H1 (cell line): ENCODE data around the gene MYMX. TPM values are rescaled to one million over a fixed set of nuclear protein-coding genes. Genes with fewer than 3 reads are reported as not detected.

ENCODE experiments used
- CTCF ChIA-PET: fragments of 300-600 bp; sonication (Branson Sonifier 250); formaldehyde crosslinking; loops from one replicate; lab custom pipeline; 2021; ENCODE audit not compliant: partially characterized antibody; lab: Charles Lee
- POLR2A ChIA-PET: fragments of 300-600 bp; sonication (Branson Sonifier 250); formaldehyde crosslinking; loops from one replicate; lab custom pipeline; 2021; ENCODE audit warnings: inconsistent platforms; ENCODE audit not compliant: partially characterized antibody; lab: Charles Lee
- DNase-seq, 2 experiments: peaks; one replicate each; pipeline versions ENCODE4 v3.0.0 to v3.0.0-alpha.2; 2010 to 2022; ENCODE audit warnings: low spot score in 2 of 2, low read depth in 1 of 2, mixed read lengths in 1 of 2
- FAIRE-seq: peaks from 2 replicates; lab custom pipeline; 2011; peaks lifted over from hg19 to GRCh38; lab: Jason Lieb, UNC
- H2AFZ ChIP-seq: 2 replicates; pipeline ENCODE4 v1.8.1; 2012; ENCODE audit warnings: low read length, inconsistent platforms
- H2AK5ac ChIP-seq: 2 replicates; pipeline ENCODE4 v1.6.1; 2013; ENCODE audit warnings: low read depth, low read length
- H2BK120ac ChIP-seq: replicated peaks from 2 replicates; pipeline ENCODE3; 2013; ENCODE audit warnings: low read depth, low read length, inconsistent platforms
- H2BK12ac ChIP-seq: 2 replicates; pipeline ENCODE4 v1.6.1; 2013; ENCODE audit warnings: low read depth, low read length
- H2BK15ac ChIP-seq: 2 replicates; pipeline ENCODE4 v1.6.1; 2013; ENCODE audit warnings: low read length
- H2BK20ac ChIP-seq: 2 replicates; pipeline ENCODE4 v1.6.1; 2013; ENCODE audit warnings: low read length
- H2BK5ac ChIP-seq: 2 replicates; pipeline ENCODE4 v1.6.1; 2013; ENCODE audit warnings: low read depth, low read length
- H3K14ac ChIP-seq: 2 replicates; pipeline ENCODE4 v1.6.1; 2013; ENCODE audit warnings: inconsistent platforms; ENCODE audit not compliant: insufficient read length
- H3K18ac ChIP-seq: 2 replicates; pipeline ENCODE4 v1.6.1; 2013; ENCODE audit warnings: low read length; ENCODE audit errors: extremely low read depth
- H3K23ac ChIP-seq: 2 replicates; pipeline ENCODE4 v1.6.1; 2013; ENCODE audit warnings: inconsistent platforms; ENCODE audit not compliant: insufficient read length
- H3K23me2 ChIP-seq: 2 replicates; pipeline ENCODE4 v1.6.1; 2013; ENCODE audit warnings: low read depth, low read length
- H3K27ac ChIP-seq: 2 replicates; pipeline ENCODE4 v1.6.1; 2011; ENCODE audit warnings: low read depth, low read length, inconsistent platforms
- H3K27me3 ChIP-seq, 4 experiments: replicated peaks in 1 of 4; 1 replicate in 1 of 4; 2 replicates in 3 of 4; pipeline versions ENCODE4 v1.6.1 to v1.8.1; 2011 to 2013; ENCODE audit warnings: low read length in 3 of 4, mild to moderate bottlenecking in 3 of 4, inconsistent platforms in 2 of 4, mixed read lengths in 2 of 4, moderate library complexity in 1 of 4; ENCODE audit not compliant: control insufficient read depth in 3 of 4, insufficient read depth in 3 of 4; ENCODE audit errors: extremely low read depth in 1 of 4
- H3K36me3 ChIP-seq, 4 experiments: 2 replicates each; pipeline versions ENCODE4 v1.6.1 to v1.8.1; 2011 to 2013; ENCODE audit warnings: mild to moderate bottlenecking in 4 of 4, low read length in 3 of 4, moderate library complexity in 2 of 4, control low read depth in 1 of 4, inconsistent platforms in 1 of 4; ENCODE audit not compliant: insufficient read depth in 4 of 4, control insufficient read depth in 2 of 4
- H3K4ac ChIP-seq: replicated peaks from 2 replicates; pipeline ENCODE3; 2013; ENCODE audit warnings: low read length, low read depth, mixed read lengths, inconsistent platforms; ENCODE audit not compliant: insufficient read length
- H3K4me1 ChIP-seq, 4 experiments: replicated peaks in 1 of 4; 1 replicate in 1 of 4; 2 replicates in 3 of 4; pipeline versions ENCODE4 v1.6.1 to v1.8.1; 2011 to 2013; ENCODE audit warnings: low read length in 3 of 4, inconsistent platforms in 2 of 4, mixed read lengths in 1 of 4; ENCODE audit not compliant: insufficient read depth in 4 of 4, control insufficient read depth in 3 of 4
- H3K4me2 ChIP-seq, 2 experiments: 2 replicates each; pipeline versions ENCODE4 v1.6.1 to v1.8.1; 2011 to 2013; ENCODE audit warnings: low read depth in 2 of 2, low read length in 2 of 2, control low read depth in 1 of 2, inconsistent platforms in 1 of 2, mild to moderate bottlenecking in 1 of 2; ENCODE audit not compliant: insufficient read depth in 1 of 2
- H3K4me3 ChIP-seq, 4 experiments: fragments of 200-600, 300-600 bp in 1 of 4; sonication (generic), shearing (Covaris generic), sonication (Bioruptor Twin) in 1 of 4; 2 replicates each; pipeline versions ENCODE4 v1.5.1 to v1.8.1; 2011 to 2016; ENCODE audit warnings: low read length in 4 of 4, low read depth in 3 of 4, control low read depth in 2 of 4, inconsistent platforms in 2 of 4, mild to moderate bottlenecking in 2 of 4, mixed read lengths in 1 of 4, moderate library complexity in 1 of 4; ENCODE audit not compliant: insufficient read depth in 2 of 4; ENCODE audit errors: extremely low read depth in 1 of 4
- H3K56ac ChIP-seq: replicated peaks from 2 replicates; pipeline ENCODE3; 2013; ENCODE audit warnings: low read depth, mild to moderate bottlenecking, mixed read lengths, low read length, inconsistent platforms; ENCODE audit not compliant: insufficient read length
- H3K79me1 ChIP-seq: 2 replicates; pipeline ENCODE4 v1.6.1; 2013; ENCODE audit warnings: low read depth, low read length, control low read depth
- H3K79me2 ChIP-seq, 2 experiments: 2 replicates each; pipeline versions ENCODE4 v1.6.1 to v1.8.1; 2012 to 2013; ENCODE audit warnings: low read length in 2 of 2, mild to moderate bottlenecking in 2 of 2, inconsistent platforms in 1 of 2; ENCODE audit not compliant: insufficient read depth in 2 of 2, control insufficient read depth in 1 of 2
- H3K9ac ChIP-seq, 4 experiments: replicated peaks in 1 of 4; 1 replicate in 1 of 4; 2 replicates in 3 of 4; pipeline versions ENCODE4 v1.6.1 to v1.8.1; 2011 to 2013; ENCODE audit warnings: low read depth in 3 of 4, low read length in 3 of 4, control low read depth in 2 of 4, mild to moderate bottlenecking in 2 of 4, moderate library complexity in 2 of 4, inconsistent platforms in 1 of 4; ENCODE audit errors: extremely low read depth in 1 of 4
- H3K9me3 ChIP-seq, 2 experiments: 2 replicates each; pipeline versions ENCODE4 v1.6.1 to v1.8.1; 2012 to 2013; ENCODE audit warnings: mild to moderate bottlenecking in 2 of 2, moderate library complexity in 2 of 2, control low read depth in 1 of 2, inconsistent platforms in 1 of 2, low read depth in 1 of 2, low read length in 1 of 2, mixed read lengths in 1 of 2; ENCODE audit not compliant: insufficient read depth in 2 of 2
- H4K20me1 ChIP-seq, 2 experiments: replicated peaks in 1 of 2; 2 replicates each; pipeline versions ENCODE3 to v1.8.1; 2011 to 2013; ENCODE audit warnings: inconsistent platforms in 2 of 2, low read length in 2 of 2, mild to moderate bottlenecking in 1 of 2; ENCODE audit not compliant: insufficient read depth in 2 of 2, control insufficient read depth in 1 of 2
- H4K5ac ChIP-seq: 2 replicates; pipeline ENCODE4 v1.6.1; 2013; ENCODE audit warnings: low read length, low read depth, mixed read lengths, inconsistent platforms; ENCODE audit not compliant: insufficient read length
- H4K8ac ChIP-seq: 2 replicates; pipeline ENCODE4 v1.8.0; 2013; ENCODE audit warnings: mild to moderate bottlenecking, moderate library complexity, low read length, inconsistent platforms; ENCODE audit not compliant: insufficient read depth; ENCODE audit errors: extremely low read depth
- H4K91ac ChIP-seq: replicated peaks from 2 replicates; pipeline ENCODE3; 2013; ENCODE audit warnings: low read length, mixed read lengths, inconsistent platforms; ENCODE audit not compliant: insufficient read length
- CEBPB ChIP-seq: IDR thresholded peaks from 2 replicates; pipeline ENCODE4 v1.6.1; 2012; ENCODE audit warnings: low read depth, low read length
- EP300 ChIP-seq, 2 experiments: IDR thresholded peaks; 1 replicate in 1 of 2; 2 replicates in 1 of 2; pipeline ENCODE4 v1.6.1; 2011 to 2012; ENCODE audit warnings: low read depth in 2 of 2, low read length in 2 of 2, mild to moderate bottlenecking in 2 of 2, borderline replicate concordance in 1 of 2, inconsistent platforms in 1 of 2, moderate library complexity in 1 of 2
- FOSL1 ChIP-seq: IDR thresholded peaks from 2 replicates; pipeline ENCODE4 v1.6.1; 2011; ENCODE audit warnings: mild to moderate bottlenecking, low read depth, low read length, moderate library complexity; ENCODE audit not compliant: insufficient read depth
- GABPA ChIP-seq: IDR thresholded peaks from 2 replicates; pipeline ENCODE4 v1.6.1; 2011; ENCODE audit warnings: mild to moderate bottlenecking, low read length, moderate library complexity, borderline replicate concordance; ENCODE audit not compliant: insufficient read depth
- HDAC2 ChIP-seq, 2 experiments: fragments of 300-600 bp in 1 of 2; sonication (generic) in 1 of 2; IDR thresholded peaks; 2 replicates each; pipeline ENCODE4 v1.6.1; 2011 to 2012; ENCODE audit warnings: low read depth in 2 of 2, low read length in 2 of 2, mild to moderate bottlenecking in 2 of 2, moderate library complexity in 2 of 2, borderline replicate concordance in 1 of 2, inconsistent platforms in 1 of 2
- POLR2A ChIP-seq, 2 experiments: IDR thresholded peaks; 1 replicate in 1 of 2; 2 replicates in 1 of 2; pipeline ENCODE4 v1.6.1; 2011; ENCODE audit warnings: low read depth in 2 of 2, low read length in 2 of 2, mild to moderate bottlenecking in 2 of 2; ENCODE audit errors: control extremely low read depth in 1 of 2
- SIN3A ChIP-seq, 2 experiments: IDR thresholded peaks in 1 of 2; conservative IDR thresholded peaks in 1 of 2; 2 replicates each; pipeline ENCODE4 v1.6.1; 2011 to 2012; ENCODE audit warnings: low read length in 2 of 2, improper control_type of control experiment in 1 of 2, low read depth in 1 of 2, mild to moderate bottlenecking in 1 of 2
- SP1 ChIP-seq: IDR thresholded peaks from 2 replicates; pipeline ENCODE4 v1.6.1; 2011; ENCODE audit warnings: low read depth, low read length
- SP2 ChIP-seq: IDR thresholded peaks from 2 replicates; pipeline ENCODE4 v1.6.1; 2012; ENCODE audit warnings: mild to moderate bottlenecking, low read length, inconsistent platforms
- TAF7 ChIP-seq: optimal IDR thresholded peaks from 2 replicates; pipeline ENCODE3; 2011; ENCODE audit warnings: low read depth, mild to moderate bottlenecking, inconsistent platforms, low read length, moderate library complexity, borderline replicate concordance
- TBP ChIP-seq: IDR thresholded peaks from 2 replicates; pipeline ENCODE4 v1.6.1; 2011; ENCODE audit warnings: low read depth, low read length, improper control_type of control experiment
- ZNF274 ChIP-seq: IDR thresholded peaks from 2 replicates; pipeline ENCODE4 v1.7.0; 2012; ENCODE audit warnings: low read length, borderline replicate concordance; ENCODE audit errors: extremely low read depth
- WGBS, 2 experiments: shearing (Covaris generic) in 1 of 2; methylation state at CpG; one replicate each; pipeline versions ENCODE4 v1.1.6 to v1.1.7; 2013 to 2015; ENCODE audit warnings: low lambda C conversion rate in 2 of 2, mixed read lengths in 2 of 2, inconsistent platforms in 1 of 2, low coverage in 1 of 2, missing lambda C conversion rate in 1 of 2; ENCODE audit not compliant: insufficient replicate concordance in 2 of 2, insufficient coverage in 1 of 2, insufficient read length in 1 of 2; ENCODE audit errors: extremely low coverage in 1 of 2, missing lambda C conversion rate in 1 of 2; 5-methylcytosine and 5-hydroxymethylcytosine counted together
- polyA plus RNA-seq, 7 experiments: library from polyadenylated mRNA; depleted of rRNA in 3 of 7; stranded (reverse) in 5 of 7; unstranded in 2 of 7; fragments of >200 nt in 5 of 7; fragments of 200-250 nt in 2 of 7; gene quantifications; 1 replicate in 5 of 7; 2 replicates in 1 of 7; 4 replicates in 1 of 7; pipeline versions ENCODE4 v1.2.1 to v1.2.3, GENCODE V29; 2011 to 2013; ENCODE audit warnings: missing spikeins in 2 of 7, mixed read lengths in 2 of 7
- total RNA-seq: library from RNA; stranded (reverse); fragmentation: NEBNext Ultra II Directional; extraction: Animal tissue kit (Norgen Biotek cat#: 25700); gene quantifications from 2 replicates; pipeline ENCODE4 v1.2.1, GENCODE V29; 2021

Gene MYMX
- total and polyA plus RNA-seq, 2 of the 8 experiments (the other 6 are each of a cell fraction or from before 2014, with no cell fraction given) = 4.7 to 6.9 TPM

GRCh38 chr6:44207966-44208365 is 8.8 kb upstream of the MYMX start:
- Histone ChIP-seq H3K18ac (no peak overlapping the region), H2BK15ac (0 out of 2 replicates have a peak overlapping the region, but pooled peaks have one; percentile 29), H3K4ac (no peak overlapping the region), H2AK5ac (no peak overlapping the region), H3K9me3 (no peaks in the 10 kb centered on the region), H4K20me1 (no peaks in the 10 kb centered on the region), H3K9ac (no peak overlapping the region), H3K79me1 (no peaks in the 10 kb centered on the region), H2BK120ac (no peak overlapping the region), H3K4me2 (no peak overlapping the region), H3K36me3 (no peaks in the 10 kb centered on the region), H2AFZ (no peak overlapping the region), H2BK12ac (peak overlapping the region; percentile 11; the same call in 1 of the 2 replicates), H3K23me2 (no peaks in the 10 kb centered on the region; the same call in 1 of the 2 replicates), H4K5ac (no peak overlapping the region), H3K4me3 (no peak overlapping the region), H4K8ac (no peak overlapping the region), H3K27ac (no peak overlapping the region), H4K91ac (no peak overlapping the region), H3K56ac (no peak overlapping the region), H3K4me1 (peaks cover 8 to 17% (median 14%) of the 10 kb centered on the region in 4 experiments), H2BK5ac (no peak overlapping the region; the same call in 1 of the 2 replicates), H3K79me2 (no peaks in the 10 kb centered on the region), H3K14ac (no peak overlapping the region), H2BK20ac (peak overlapping the region; percentile 80; the same call in 1 of the 2 replicates), H3K27me3 (no peaks in the 10 kb centered on the region), H3K23ac (no peak overlapping the region)
- POLR2A ChIA-PET = interaction anchor here (0.6 to 3.4 kb wide), 5 partner anchors 11 to 50 kb away, joined by 3 to 16 read pairs (median 4); partner anchors contain the start of genes CAPN11 and HSP90AB1
- CTCF ChIA-PET = interaction anchor here (0.9 to 8.0 kb wide), 11 partner anchors 14 to 224 kb away, joined by 3 to 51 read pairs (median 5); partner anchors contain the start of gene SLC29A1
- WGBS, 2 experiments = 86% methylated on average over 6 of the region's 6 CpGs; no CpG with 5 or more reads in 1 of the 2 experiments
- DNase-seq (no peak), FAIRE-seq (no peak)
- TF ChIP-seq ZNF274 (no peak), HDAC2 (IDR thresholded peaks at IDR 0.05; ENCODE audit: borderline replicate concordance in 1 of 2, low read depth in 2 of 2, low read length in 2 of 2) (no peak), CEBPB (no peak), GABPA (no peak), SIN3A (conservative IDR thresholded peaks at IDR 0.05 in 1 of 2, IDR thresholded peaks at IDR 0.05 in 1 of 2; ENCODE audit: low read depth in 1 of 2, low read length in 2 of 2) (no peak), SP1 (no peak), SP2 (no peak), EP300 (IDR thresholded peaks at IDR 0.05; ENCODE audit: borderline replicate concordance in 1 of 2, low read depth in 2 of 2, low read length in 2 of 2) (no peak), FOSL1 (no peak), TAF7 (no peak), POLR2A (IDR thresholded peaks at IDR 0.05; ENCODE audit: control extremely low read depth in 1 of 2, low read depth in 2 of 2, low read length in 2 of 2) (no peak), TBP (no peak)
